Right forelimb (tissue), 1 donor: Measurements from ENCODE around the gene KDM3A.

Experiments
- DNase-seq: peaks from one replicate; pipeline ENCODE4 v3.0.0-alpha.2; 2018

The KDM3A gene, protein sequence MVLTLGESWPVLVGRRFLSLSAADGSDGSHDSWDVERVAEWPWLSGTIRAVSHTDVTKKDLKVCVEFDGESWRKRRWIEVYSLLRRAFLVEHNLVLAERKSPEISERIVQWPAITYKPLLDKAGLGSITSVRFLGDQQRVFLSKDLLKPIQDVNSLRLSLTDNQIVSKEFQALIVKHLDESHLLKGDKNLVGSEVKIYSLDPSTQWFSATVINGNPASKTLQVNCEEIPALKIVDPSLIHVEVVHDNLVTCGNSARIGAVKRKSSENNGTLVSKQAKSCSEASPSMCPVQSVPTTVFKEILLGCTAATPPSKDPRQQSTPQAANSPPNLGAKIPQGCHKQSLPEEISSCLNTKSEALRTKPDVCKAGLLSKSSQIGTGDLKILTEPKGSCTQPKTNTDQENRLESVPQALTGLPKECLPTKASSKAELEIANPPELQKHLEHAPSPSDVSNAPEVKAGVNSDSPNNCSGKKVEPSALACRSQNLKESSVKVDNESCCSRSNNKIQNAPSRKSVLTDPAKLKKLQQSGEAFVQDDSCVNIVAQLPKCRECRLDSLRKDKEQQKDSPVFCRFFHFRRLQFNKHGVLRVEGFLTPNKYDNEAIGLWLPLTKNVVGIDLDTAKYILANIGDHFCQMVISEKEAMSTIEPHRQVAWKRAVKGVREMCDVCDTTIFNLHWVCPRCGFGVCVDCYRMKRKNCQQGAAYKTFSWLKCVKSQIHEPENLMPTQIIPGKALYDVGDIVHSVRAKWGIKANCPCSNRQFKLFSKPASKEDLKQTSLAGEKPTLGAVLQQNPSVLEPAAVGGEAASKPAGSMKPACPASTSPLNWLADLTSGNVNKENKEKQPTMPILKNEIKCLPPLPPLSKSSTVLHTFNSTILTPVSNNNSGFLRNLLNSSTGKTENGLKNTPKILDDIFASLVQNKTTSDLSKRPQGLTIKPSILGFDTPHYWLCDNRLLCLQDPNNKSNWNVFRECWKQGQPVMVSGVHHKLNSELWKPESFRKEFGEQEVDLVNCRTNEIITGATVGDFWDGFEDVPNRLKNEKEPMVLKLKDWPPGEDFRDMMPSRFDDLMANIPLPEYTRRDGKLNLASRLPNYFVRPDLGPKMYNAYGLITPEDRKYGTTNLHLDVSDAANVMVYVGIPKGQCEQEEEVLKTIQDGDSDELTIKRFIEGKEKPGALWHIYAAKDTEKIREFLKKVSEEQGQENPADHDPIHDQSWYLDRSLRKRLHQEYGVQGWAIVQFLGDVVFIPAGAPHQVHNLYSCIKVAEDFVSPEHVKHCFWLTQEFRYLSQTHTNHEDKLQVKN (N-terminal part only)

DNA sequence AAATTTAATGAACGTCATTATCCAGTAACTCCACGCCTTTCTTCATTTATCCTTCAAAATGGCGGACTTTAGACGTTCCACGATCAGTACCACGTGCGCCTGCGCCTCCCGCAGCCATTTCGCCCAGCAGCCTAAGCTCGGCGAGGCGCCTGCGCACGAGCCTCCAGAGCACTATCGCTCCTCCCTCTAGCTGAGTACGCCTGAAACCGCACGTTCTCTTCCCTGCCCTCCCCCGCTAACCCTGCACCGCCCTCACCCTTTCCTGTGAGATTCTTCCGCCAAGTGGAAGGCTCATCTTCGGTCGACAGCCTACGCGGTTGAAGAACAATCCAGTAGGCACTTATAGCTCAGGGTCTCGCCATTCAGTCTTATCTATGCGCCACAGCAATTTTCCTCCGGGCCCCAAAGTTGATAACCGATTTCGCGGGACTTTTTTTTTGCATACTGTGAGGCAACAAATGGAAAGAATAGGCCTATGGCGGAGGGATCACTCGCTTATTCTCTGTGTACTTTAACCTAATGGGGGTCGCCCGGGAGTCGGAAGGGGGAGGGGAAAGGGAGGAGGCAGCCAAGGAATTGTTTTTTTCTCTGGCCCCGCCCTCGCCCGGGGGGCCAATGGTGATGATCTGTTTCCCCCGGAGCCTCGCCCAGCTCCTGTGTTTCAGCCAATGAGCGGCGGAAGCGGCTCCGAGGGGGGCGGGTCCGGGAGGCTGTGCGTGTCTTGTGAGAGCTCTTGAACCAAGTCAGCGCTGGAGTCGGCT lies at the start of gene KDM3A:
TSS of gene KDM3A (plus strand) at position 741 of the 761 bp plus-strand sequence. CDS start 677 bp downstream, outside the sequence.
- DNase-seq: peak; percentile 100

DNA sequence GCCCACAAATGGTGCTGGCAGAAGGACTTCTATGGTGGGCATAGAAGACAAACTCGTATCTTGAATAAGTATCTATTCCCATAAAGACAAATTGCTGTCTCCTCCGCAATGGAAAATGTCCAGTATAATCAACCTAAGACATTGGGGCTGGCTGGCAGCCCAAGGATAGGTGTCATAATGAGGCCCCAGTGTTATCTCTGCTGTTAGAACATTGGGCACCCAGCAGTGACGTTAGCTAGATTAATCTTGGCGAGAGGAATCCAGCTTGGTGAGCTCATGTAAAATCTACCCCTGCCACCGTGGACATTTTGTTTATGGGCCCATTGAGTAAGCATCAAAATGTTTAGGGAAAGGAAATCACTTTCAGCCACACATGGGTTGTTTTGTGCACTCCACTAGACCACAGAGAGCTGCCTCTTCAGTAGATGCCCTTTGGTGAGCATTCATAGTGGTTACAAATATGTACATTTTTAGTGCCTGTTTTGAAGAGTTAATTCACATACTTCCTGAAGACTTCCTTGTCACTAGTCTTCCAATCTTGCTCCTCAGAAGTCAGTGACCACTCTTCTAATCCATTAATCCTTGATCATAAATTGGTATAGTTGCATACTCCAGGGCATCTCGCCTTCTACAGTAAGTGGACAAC lies 48.2 kb upstream of the KDM3A start:
- no peak for DNase-seq

- DNase-seq: no peak
These were observed 47.4 kb upstream of the KDM3A start for GRCh38 chr2:86393521-86394491.

- no peak for DNase-seq
These were observed 44.8 kb upstream of the KDM3A start for GRCh38 chr2:86396291-86396785.

DNA sequence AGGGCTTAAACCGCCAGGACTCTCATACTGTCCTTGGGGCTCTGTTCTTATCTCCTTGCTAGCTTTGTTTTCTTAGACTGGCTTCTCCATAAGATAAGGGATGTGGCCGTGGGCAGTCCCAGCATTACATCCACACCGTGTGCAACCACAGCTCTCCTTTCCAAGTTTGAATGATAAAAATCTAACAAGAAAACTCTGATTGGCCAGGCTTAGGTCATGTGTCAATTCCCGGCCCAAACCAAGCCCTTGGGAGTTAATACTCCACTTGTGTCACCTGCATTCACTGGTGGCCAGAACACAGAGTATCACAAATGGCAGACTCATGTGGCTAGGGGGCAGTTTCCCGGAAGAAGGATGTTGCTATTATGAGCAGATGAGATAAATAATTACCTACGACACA lies 43.2 kb upstream of the KDM3A start:
- DNase-seq: no peak

- no peak for DNase-seq
These were observed 42.4 kb upstream of the KDM3A start for GRCh38 chr2:86398500-86399474.

GRCh38 chr2:86400321-86400720 lies 40.9 kb upstream of the KDM3A start:
- DNase-seq: no peak

DNA sequence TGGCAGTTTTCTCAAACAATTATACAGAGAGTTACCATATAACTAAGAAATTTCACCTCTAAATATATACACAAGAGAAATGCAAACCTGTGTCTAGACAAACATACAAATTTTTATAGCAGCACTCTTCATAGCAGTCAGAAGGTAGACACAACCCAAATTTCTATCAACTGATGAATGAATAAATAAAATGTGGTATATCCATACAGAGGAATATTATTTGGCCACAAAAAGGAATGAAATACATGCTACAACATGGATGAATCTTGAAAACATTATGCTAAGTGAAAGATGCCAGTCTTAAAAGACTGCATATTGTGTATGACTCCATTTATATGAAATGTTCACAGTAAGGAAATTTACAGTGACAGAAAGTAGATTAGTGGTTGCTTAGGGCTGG lies 30.6 kb upstream of the KDM3A start:
- DNase-seq: no peak

DNA sequence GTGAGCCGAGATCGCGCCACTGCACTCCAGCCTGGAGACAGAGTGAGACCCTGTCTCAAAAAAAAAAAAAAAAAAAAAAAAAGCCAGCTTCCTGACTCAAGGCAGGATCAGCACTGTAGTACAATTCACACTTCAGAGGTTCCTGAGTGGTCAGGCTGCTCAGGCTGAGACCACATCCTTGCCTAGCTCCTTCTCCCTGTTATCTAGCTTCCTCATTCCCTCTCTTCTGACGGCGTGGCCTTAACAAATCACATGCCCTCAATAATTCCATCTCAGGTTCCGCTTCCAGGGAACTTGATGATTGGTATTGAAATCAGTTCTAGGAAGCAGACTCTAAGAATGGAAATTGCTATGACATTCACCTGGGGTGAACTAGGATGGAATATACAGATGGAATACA lies 29.8 kb upstream of the KDM3A start:
- DNase-seq: no peak

DNA sequence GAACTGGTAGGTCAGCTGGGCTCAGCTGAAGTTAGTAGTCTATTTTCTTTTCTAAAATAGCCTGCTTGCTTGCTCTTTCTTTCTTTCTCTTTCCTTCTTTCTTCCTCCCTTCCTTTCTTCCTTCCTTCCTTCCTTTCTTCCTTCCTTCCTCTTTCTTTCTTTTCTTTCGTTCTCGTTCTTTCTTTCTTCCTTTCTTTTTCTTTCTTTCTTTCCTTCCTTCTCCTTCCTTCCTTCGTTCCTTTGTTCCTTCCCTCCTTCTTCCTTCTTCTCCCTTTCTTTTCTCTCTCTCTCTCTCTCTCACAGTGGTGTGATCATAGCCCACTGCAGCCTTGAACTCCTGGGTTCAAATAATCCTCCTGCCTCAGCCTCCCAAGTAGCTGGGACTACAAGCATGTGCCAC lies 29.2 kb upstream of the KDM3A start:
- DNase-seq: no peak

DNA sequence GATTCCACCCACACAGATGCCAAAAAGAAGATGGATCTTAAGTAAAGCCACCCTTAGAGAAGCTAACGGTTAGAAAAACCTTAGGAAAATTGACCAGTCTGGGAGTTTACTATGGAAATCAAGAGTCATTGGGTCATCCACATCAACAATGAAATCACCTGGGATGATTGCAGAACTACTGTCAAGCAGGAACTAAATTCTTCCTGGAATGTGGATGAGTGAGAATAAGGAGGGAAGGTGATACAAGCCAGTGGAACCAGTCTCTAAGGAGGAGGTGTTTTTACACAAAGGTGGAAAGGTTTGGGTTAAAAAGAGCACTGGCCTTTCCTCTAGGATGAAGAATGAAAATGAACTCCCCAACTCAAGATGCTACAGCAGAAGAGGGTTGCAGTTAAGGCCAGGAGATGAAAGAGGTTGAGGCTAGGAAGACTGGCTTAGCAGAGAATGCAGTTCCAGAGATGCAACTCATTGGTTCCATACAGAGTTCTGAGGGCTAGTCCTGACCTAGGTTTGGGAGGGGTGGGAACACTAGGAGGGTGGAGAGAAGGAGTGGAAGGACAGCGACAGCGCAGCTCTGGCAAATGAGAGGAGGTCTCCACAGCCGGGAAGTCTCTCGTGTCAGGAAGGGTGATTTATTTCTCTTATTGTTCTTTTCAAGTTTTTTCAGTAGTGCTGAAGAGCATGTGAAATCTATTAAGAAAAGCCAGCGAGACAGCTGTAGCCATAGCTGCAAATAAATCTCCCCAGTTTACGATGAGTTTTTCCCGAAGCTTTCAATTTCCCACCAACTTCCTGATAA lies 27.7 kb upstream of the KDM3A start:
- DNase-seq: no peak

DNA sequence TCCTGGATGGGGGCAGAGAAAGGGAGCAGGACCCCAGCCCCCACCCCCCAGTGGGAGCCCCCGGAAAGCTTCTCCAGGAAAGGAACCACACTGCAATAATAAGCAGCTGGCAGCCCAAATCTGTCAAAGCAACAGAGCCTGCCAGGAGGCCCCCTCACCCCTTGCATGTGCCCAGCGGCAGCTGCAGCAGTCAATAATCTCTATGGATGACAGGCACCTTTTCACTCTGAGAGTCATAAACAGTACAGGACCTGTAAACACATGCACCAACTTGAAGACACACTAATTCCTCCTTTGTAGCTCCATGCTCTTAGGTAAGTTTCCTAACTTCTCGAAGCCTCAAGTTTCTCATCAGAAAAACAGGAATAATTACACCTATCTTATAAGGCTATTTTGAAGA lies 26.2 kb upstream of the KDM3A start:
- DNase-seq: peak; percentile 50

GRCh38 chr2:86416146-86416545 lies 25.0 kb upstream of the KDM3A start:
- no peak for DNase-seq

DNA sequence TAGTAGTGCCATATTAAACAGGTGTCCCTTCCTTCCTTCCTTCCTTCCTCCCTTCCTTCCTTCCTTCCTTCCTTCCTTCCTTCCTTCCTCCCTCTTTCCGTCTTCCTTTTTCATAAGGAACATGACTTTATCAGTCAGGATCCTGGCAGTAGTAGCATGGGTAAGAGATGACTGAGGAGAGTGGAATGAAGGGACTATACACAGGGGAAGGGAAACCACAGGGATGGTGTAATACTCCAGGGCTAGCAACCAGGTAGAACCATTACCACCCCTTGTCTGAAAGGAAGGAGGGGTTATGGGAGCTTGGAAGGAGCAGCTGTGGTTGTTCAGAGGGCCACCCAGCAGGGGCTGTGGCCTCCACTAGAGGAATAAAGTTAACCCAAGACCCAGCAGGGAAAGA lies 23.2 kb upstream of the KDM3A start:
- no peak for DNase-seq

DNA sequence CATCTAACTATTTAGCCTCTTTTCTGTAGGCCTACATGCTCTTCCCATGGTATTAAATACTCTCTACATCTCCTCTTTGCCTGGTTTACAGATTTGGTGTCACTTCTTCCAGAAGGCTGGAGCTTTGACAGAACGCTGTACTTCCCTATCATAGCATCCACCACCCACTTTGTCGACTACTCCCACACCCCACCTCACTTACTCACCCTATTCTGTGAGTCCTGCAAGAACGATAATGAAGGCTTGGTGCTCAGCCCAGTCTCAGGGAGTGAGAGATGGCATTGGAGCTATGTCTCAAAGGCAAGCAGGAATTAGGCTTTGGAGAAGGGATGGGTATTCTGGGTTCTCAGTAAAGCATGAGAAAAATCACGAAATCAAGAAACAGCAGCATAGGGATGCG lies 20.3 kb upstream of the KDM3A start:
- DNase-seq: no peak

DNA sequence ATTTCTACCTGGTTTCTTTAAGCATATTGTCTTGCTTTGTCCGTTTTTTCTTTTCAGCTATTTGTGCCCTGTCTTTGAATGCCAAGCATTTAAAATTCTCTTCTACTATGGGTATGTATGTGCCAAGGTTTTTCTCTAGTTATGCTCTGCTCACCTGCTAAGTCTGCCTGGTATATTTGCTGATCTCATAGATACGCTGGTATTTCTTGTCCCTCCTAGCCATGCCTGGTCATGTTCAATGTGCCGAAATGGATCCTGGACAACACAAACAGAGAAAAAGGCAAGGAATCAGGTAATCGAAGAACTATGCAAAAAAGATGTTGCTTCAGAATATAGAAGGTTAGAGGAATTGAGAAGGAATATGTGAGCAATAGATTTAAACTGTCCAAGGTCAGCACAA lies 14.9 kb upstream of the KDM3A start:
- no peak for DNase-seq

DNA sequence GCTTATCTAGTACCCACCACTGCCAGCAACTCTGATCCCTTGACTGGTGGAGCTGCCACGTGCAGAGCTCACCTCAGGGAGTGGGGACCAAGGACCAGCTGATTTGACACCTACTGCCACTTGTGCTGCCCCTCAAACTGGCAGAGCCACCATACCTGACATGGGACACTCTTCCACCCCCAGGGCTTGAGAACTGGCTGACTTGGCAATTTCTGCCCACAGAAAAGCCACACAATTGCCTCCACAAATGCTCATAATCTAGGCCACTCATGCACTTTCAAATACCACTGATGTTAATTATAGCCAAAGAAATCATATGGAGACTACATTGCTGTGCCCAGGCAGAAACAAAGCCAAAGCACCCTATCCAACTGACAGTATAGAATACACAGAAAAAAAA lies 11.8 kb upstream of the KDM3A start:
- no peak for DNase-seq

GRCh38 chr2:86430368-86430767 lies 10.8 kb upstream of the KDM3A start:
- DNase-seq: no peak
